AG08395 (cell line): ENCODE measurements around the gene RGS19.

Experiments used
- DNase-seq: peaks from one replicate; pipeline ENCODE4 v3.0.0; 2012; ENCODE audit warnings: mixed read lengths, low spot score

Gene RGS19

GRCh38 chr20:64035933-64036345 is 43.4 kb downstream of the RGS19 start, which contains the start of gene C20orf204:
TSS of gene C20orf204 (plus strand) at chr20:64036182. CDS start at chr20:64036324, 142 bp downstream.
- DNase-seq: no peak

GRCh38 chr20:64035066-64035932 is 44.0 kb downstream of the RGS19 start:
- DNase-seq: no peak

GRCh38 chr20:64033981-64034493 is 45.3 kb downstream of the RGS19 start:
- no peak for DNase-seq

GRCh38 chr20:64032706-64033624 is 46.4 kb downstream of the RGS19 start:
- no peak for DNase-seq

GRCh38 chr20:64031822-64032314 is 47.5 kb downstream of the RGS19 start:
- no peak for DNase-seq

GRCh38 chr20:64030371-64031134 is 48.8 kb downstream of the RGS19 start:
- no peak for DNase-seq

GRCh38 chr20:64029293-64030117 is 49.8 kb downstream of the RGS19 start:
- DNase-seq: no peak

- DNase-seq: no peak
Observed at GRCh38 chr20:64027981-64028685, 51.2 kb downstream of the RGS19 start.

GRCh38 chr20:64025826-64026412 is 53.4 kb downstream of the RGS19 start:
- no peak for DNase-seq

GRCh38 chr20:64025101-64025825 is 54.1 kb downstream of the RGS19 start:
- no peak for DNase-seq

GRCh38 chr20:64024141-64024990 is 55.0 kb downstream of the RGS19 start:
- no peak for DNase-seq

GRCh38 chr20:64023361-64024140 is 55.8 kb downstream of the RGS19 start:
- no peak for DNase-seq
